Neural crest cell (in vitro differentiated cells): ENCODE results near the gene TOP3B. TPM values are rescaled to one million over a fixed set of nuclear protein-coding genes. Genes with fewer than 3 reads are reported as not detected.
A peak's percentile ranks its signal among the peaks of the same experiment; 100 is the strongest.
"Not testable (repeated sequence)": the region's sequence is repeated elsewhere in the genome, so short reads cannot be mapped to it uniquely, and the experiment has no call there.

Experiments
- DNase-seq: peaks from one replicate; pipeline ENCODE4 v3.0.0; 2021; ENCODE audit warnings: low read depth, mixed read lengths, low spot score
- H3K27ac Mint-ChIP-seq: one replicate; pipeline ENCODE4 v1.8.0; 2021; ENCODE audit warnings: mild to moderate bottlenecking, mixed read lengths; ENCODE audit not compliant: unreplicated experiment
- H3K27me3 Mint-ChIP-seq: 2 replicates; pipeline ENCODE4 v1.8.0; 2021; ENCODE audit warnings: low read depth, mild to moderate bottlenecking, mixed read lengths
- H3K36me3 Mint-ChIP-seq: 2 replicates; pipeline ENCODE4 v1.8.0; 2021; ENCODE audit warnings: low read depth, mild to moderate bottlenecking, mixed read lengths
- H3K4me1 Mint-ChIP-seq: 2 replicates; pipeline ENCODE4 v1.8.0; 2021; ENCODE audit warnings: mixed read lengths
- H3K4me3 Mint-ChIP-seq: one replicate; pipeline ENCODE4 v1.8.0; 2021; ENCODE audit warnings: mild to moderate bottlenecking, mixed read lengths
- H3K9me3 Mint-ChIP-seq: 2 replicates; pipeline ENCODE4 v1.8.0; 2021; ENCODE audit warnings: mixed read lengths
- total RNA-seq: library from RNA; stranded (reverse); gene quantifications from 2 replicates; pipeline ENCODE4 v1.2.1, GENCODE V29; 2021
- TF ChIP-seq, protein P1 (sequence below): fragments of 200-600 bp; sonication (generic); conservative IDR thresholded peaks from 2 replicates; pipeline ENCODE4 v1.5.0; 2021; ENCODE audit warnings: antibody characterized with exemption, mild to moderate bottlenecking

TOP3B gene
- total RNA-seq, 1 donor from 2014 or later = 77.5 TPM

DNA sequence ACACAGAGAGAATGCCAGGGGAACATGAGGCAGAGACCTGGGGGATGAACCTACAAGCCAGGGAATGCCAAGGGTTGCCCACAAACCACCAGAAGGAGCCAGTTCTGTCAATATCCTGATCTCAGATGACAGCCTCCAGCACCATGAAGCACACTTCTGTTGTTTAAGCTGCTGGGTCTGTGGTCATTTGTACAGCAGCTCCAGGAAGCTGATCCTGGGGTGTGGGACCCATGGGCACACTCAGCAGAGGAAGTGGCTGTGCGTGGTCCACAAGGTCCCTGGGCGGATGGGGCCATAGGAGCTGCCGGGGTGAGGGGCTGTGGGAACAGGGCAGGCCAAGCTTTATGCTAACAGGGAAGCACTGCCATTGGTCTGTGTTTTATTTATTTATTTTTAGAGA, 42.1 kb downstream of the TOP3B start:
- no peaks in the 10 kb centered on the region for H3K27me3 Mint-ChIP-seq
- TF ChIP-seq, protein P1, sequence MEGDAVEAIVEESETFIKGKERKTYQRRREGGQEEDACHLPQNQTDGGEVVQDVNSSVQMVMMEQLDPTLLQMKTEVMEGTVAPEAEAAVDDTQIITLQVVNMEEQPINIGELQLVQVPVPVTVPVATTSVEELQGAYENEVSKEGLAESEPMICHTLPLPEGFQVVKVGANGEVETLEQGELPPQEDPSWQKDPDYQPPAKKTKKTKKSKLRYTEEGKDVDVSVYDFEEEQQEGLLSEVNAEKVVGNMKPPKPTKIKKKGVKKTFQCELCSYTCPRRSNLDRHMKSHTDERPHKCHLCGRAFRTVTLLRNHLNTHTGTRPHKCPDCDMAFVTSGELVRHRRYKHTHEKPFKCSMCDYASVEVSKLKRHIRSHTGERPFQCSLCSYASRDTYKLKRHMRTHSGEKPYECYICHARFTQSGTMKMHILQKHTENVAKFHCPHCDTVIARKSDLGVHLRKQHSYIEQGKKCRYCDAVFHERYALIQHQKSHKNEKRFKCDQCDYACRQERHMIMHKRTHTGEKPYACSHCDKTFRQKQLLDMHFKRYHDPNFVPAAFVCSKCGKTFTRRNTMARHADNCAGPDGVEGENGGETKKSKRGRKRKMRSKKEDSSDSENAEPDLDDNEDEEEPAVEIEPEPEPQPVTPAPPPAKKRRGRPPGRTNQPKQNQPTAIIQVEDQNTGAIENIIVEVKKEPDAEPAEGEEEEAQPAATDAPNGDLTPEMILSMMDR = no peak
- DNase-seq = no peak
- peaks cover 3% of the 10 kb centered on the region for H3K36me3 Mint-ChIP-seq
- H3K4me1 Mint-ChIP-seq = peaks cover 44% of the 10 kb centered on the region
- H3K4me3 Mint-ChIP-seq = no peak overlapping the region
- peak overlapping the region; percentile 75 for H3K27ac Mint-ChIP-seq
- no peaks in the 10 kb centered on the region for H3K9me3 Mint-ChIP-seq

DNA sequence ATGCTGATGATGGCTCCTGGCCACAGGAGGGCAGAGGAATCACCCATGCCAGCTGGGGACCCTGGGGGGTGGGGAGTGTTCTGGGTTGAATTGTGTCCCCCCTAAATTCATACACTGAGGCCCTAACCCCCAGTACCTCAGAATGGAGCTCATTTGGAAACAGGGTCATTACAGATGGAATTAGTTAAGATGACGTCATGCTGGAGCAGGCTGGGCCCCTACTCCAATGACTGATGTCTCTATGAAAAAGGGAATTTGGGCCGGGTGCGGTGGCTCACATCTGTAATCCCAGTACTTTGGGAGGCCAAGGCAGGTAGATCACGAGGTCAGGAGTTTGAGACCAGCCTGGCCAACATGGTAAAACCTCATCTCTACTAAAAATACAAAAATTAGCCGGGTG, 42.7 kb downstream of the TOP3B start:
- DNase-seq, H3K36me3 Mint-ChIP-seq, H3K27me3 Mint-ChIP-seq, H3K9me3 Mint-ChIP-seq: not testable (repeated sequence)
- Mint-ChIP-seq H3K4me1 (peaks cover 44% of the 10 kb centered on the region), H3K4me3 (peak overlapping the region; percentile 51), H3K27ac (peak overlapping the region; percentile 75)

DNA sequence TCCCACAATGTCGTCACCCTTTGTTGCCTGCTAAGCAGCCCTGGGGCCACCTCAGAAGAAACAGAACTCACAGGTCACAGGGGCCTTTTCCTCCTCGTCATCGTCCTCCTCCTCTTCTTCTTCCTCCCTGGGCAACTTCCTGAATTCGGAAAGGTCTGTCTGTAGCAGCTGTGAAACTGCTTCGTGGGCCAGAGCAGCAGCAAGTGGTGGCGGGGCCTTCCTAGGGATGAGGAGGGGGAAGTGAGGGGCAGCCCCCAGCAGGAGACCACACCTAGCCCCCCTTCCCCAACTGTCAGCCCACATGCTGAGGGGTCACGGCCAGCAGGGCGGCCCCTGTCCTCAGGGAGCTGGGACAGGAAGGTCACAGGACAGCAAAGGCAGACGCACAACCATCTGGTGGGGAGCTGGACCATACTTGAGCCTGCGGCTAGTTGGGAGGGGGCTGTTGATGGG, 43.1 kb downstream of the TOP3B start:
- Mint-ChIP-seq H3K4me1 (peaks cover 44% of the 10 kb centered on the region), H3K4me3 (peak overlapping the region; percentile 85), H3K9me3 (no peaks in the 10 kb centered on the region), H3K36me3 (peaks cover 3% of the 10 kb centered on the region), H3K27me3 (no peaks in the 10 kb centered on the region), H3K27ac (peak overlapping the region; percentile 99)
- TF ChIP-seq, protein P1 = no peak
- DNase-seq = no peak

DNA sequence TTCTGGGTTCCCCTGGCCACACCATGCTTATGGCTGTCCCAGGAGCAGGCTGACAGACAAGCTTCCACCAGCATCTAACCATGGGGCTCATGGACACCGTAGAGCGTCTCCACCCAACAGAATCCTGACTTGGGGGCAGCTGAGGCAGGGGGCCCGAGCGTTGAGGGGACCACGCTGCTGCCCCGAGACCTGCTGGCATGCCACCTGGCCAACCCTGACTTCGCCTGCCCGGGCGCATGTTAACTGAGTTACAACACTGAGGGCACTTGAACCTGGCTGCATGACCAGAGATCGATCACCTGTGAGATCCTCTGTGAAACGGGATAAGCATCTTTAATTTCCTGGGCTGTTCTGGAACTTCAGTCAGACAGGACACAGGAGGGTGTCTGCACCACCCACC, 43.7 kb downstream of the TOP3B start:
- no peaks in the 10 kb centered on the region for H3K9me3 Mint-ChIP-seq
- no peak for DNase-seq
- TF ChIP-seq, protein P1 = no peak
- no peaks in the 10 kb centered on the region for H3K27me3 Mint-ChIP-seq
- peaks cover 3% of the 10 kb centered on the region for H3K36me3 Mint-ChIP-seq
- H3K4me1 Mint-ChIP-seq = peaks cover 44% of the 10 kb centered on the region
- H3K4me3 Mint-ChIP-seq = peak overlapping the region; percentile 85
- H3K27ac Mint-ChIP-seq = peak overlapping the region; percentile 99

DNA sequence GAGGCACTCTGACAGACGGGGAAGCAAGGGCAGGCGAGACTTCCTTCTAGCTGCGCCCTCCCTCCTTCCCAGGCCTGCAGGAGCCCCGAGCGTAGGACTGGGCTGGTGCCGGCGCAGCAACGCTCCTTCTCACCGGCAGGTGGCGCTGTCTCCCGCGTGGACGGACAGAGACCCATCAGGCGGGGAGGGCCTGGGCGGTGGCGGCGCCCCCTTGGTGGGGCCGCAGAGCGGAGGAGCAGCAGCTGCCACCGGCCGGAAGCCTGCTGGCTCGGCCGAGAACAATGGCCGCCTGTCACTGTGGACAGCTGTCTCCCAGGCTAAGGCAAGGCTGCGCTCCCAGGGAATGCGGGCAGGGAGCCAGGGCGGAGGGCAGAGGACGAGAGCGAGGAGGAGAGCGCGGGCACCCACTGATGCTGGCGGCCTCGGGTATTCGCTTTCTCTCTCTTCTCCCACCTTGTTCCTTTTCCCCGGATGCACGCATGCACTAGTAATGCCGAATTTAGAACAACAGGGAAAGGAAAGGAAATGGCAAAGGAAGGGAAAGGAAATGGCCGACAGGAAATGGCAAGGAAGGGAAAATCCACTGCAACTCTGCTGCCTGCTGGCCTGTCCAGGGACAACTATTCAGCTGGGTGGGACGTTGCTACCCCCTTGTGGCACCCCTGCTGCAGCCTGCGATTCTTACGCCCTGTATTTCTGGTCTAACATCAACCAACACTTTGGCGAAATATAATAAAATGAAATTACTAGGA, 44.3 kb downstream of the TOP3B start:
- TF ChIP-seq, protein P1 = peak; percentile 99
- H3K4me3 Mint-ChIP-seq = peak overlapping the region; percentile 85
- H3K27me3 Mint-ChIP-seq = no peaks in the 10 kb centered on the region
- peaks cover 44% of the 10 kb centered on the region for H3K4me1 Mint-ChIP-seq
- H3K9me3 Mint-ChIP-seq = no peaks in the 10 kb centered on the region
- H3K27ac Mint-ChIP-seq = peak overlapping the region; percentile 99
- peak; percentile 100 for DNase-seq
- H3K36me3 Mint-ChIP-seq = peaks cover 3% of the 10 kb centered on the region

DNA sequence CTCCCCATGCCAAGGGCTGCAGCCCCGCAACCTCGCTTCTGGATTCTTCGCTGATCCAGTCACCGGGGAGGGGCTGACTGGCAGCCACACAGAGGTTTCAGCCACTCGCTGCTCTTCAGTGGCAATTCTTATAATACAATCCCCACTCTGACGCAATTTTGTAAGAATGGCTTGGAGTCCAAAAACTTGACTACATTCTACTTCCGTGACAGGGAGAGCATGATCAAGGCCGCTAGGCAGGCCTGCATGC, 44.8 kb downstream of the TOP3B start:
- TF ChIP-seq, protein P1 = no peak
- H3K9me3 Mint-ChIP-seq = no peaks in the 10 kb centered on the region
- H3K4me1 Mint-ChIP-seq = peaks cover 44% of the 10 kb centered on the region
- no peak for DNase-seq
- peak overlapping the region; percentile 99 for H3K27ac Mint-ChIP-seq
- H3K4me3 Mint-ChIP-seq = peak overlapping the region; percentile 85
- peaks cover 3% of the 10 kb centered on the region for H3K36me3 Mint-ChIP-seq
- H3K27me3 Mint-ChIP-seq = no peaks in the 10 kb centered on the region
